GM20431 (cell line): Measurements from ENCODE around the gene SPECC1.
"Not testable (repeated sequence)": the region's sequence is repeated elsewhere in the genome, so short reads cannot be mapped to it uniquely, and the experiment has no call there.

Experiments
- in situ Hi-C: fragments of 300-500 bp; cut with MseI, MboI; formaldehyde crosslinking; loops from one replicate; pipeline ENCODE4 v1.15.0; 2020; ENCODE audit warnings: low sequenced_read_pairs; ENCODE audit not compliant: unreplicated experiment

The SPECC1 gene, protein sequence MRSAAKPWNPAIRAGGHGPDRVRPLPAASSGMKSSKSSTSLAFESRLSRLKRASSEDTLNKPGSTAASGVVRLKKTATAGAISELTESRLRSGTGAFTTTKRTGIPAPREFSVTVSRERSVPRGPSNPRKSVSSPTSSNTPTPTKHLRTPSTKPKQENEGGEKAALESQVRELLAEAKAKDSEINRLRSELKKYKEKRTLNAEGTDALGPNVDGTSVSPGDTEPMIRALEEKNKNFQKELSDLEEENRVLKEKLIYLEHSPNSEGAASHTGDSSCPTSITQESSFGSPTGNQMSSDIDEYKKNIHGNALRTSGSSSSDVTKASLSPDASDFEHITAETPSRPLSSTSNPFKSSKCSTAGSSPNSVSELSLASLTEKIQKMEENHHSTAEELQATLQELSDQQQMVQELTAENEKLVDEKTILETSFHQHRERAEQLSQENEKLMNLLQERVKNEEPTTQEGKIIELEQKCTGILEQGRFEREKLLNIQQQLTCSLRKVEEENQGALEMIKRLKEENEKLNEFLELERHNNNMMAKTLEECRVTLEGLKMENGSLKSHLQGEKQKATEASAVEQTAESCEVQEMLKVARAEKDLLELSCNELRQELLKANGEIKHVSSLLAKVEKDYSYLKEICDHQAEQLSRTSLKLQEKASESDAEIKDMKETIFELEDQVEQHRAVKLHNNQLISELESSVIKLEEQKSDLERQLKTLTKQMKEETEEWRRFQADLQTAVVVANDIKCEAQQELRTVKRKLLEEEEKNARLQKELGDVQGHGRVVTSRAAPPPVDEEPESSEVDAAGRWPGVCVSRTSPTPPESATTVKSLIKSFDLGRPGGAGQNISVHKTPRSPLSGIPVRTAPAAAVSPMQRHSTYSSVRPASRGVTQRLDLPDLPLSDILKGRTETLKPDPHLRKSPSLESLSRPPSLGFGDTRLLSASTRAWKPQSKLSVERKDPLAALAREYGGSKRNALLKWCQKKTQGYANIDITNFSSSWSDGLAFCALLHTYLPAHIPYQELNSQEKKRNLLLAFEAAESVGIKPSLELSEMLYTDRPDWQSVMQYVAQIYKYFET

DNA sequence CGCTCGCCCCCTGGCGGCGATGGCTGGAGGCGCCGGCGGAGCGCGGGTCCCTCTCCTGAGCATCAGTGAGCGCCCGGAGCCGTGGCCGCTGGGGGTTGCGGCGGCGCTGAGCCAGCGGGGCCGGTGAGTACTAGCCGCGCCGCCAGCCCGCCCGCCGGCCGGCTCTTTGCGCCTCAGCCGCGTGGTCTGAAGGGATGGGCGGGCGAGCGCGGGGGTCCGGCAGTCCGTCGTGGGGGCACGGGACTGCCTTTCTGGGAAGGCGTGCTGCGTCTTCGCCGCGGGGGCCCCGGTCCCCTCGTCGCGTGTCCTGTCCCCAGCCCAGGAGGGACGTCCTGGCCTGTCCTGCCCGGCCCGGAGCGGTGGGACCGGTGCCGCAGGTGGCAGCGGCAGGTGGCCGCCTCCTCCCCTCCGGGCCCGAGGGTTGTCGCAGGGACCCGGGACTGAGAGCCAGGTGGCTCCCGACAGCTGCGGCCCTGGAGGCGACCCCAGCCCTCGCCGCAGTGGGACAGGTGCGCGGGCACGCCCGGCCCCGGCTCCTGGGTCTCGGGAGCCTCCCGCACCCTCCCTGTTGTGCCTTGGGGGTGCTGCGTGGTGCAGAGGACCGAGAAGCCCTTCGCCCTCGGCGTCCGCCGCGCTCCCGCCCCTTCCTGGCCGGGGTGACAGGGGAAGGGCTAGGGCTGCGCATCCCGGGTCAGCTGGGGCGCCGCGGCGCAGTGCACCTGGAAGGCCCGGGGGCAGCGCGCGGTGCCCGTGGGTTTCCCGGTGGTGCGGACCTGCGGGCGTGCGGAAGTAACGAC, at the start of gene SPECC1:
Gene SPECC1 (plus strand): TSS at position 58 of the 797 bp plus-strand sequence. CDS start 87,293 bp downstream, outside the sequence.
- in situ Hi-C loops = no loop called here

DNA sequence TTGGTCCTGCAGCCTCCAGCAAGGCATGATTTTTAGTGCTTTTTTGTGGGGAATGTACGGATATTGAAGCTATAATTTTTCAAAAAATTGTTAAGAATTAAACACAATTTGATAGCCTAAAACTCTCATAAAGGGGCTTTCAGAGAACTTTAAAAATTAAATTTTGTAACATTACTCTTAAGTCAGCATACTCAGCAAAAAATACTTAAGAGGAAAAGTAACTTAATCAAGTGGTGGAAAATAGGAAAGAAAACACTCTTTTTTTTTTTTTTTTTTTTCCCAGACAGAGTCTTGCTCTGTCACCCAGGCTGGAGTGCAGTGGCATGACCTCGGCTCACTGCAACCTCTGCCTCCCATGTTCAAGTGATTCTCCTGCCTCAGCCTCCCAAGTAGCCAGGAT, 46.2 kb upstream of the SPECC1 start:
- in situ Hi-C loops = not testable (repeated sequence)

GRCh38 chr17:19973156-19973555, 36.0 kb upstream of the SPECC1 start:
- in situ Hi-C loops = no loop called here

DNA sequence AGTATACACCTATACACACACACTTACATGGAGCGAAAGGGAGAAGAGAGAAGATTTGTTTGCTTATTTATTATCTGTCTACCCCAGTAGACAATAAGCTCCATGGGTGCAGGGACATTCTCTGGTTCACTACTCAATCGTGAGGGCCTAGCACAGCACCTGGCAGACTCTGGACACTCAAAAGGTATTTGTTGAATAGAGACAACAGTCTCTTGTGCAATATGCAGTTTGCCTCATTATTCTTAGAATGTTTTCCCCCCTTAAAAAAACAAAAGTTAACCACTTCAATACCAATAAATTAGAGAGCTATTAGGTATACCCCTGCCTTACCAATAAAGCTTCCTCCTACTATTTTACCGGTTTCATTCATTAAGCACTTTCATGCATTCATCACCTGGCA, 33.6 kb upstream of the SPECC1 start:
- in situ Hi-C loops = loop anchor here (25.0 kb wide), 1 partner anchor 337 kb away; no protein-coding TSS in a partner anchor

DNA sequence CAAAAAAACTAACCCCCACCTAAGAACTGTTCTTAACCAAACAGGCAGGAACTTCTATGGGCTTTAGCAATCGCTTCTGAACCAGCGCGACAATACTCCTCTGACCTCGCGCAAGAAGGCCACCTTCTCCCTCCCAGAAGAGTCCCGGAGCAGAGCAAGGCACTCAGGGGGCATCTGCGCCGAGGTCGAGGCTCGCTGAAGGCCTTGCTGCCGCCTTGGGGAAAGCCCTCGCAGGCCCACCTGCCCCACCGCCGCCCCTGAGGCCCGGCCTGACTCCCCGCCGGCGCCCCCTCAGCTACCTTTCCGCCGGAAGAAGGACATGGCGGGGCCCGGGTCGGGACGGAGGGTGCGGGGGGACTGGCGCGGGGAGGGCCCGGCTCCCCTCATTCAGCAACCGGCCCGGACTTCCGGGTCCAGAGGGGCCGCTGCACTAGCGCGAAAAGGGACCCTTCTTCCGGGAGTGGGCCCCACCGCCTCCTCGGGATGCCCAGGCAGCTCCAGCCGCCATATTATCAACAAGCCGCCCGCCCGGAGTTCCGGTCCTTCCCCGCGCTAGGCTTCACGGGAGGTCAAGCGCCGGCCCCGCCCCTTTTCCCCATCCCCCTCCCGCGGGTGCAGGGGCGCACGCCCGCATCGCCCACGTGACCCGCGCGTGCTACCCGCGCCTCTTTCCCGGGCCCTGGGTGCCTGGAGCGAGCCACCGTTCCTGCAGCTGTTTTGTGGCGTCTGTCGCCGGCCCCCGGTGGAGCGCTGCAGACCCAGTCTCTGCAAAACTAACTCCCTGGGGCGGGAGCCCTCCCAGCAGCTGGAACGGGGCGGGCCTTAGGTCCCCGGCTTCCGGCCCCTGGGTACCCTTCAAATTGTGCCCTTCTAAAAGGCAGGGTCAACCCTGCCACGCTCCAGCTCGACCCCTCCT, 31.6 kb upstream of the SPECC1 start, which contains the start of gene AKAP10:
Gene AKAP10 (minus strand): TSS at position 536 of the 916 bp plus-strand sequence. CDS start 149 bp downstream, at position 387.
- in situ Hi-C loops = loop anchor here (25.0 kb wide), 1 partner anchor 335 kb away; no protein-coding TSS in a partner anchor

GRCh38 chr17:19978209-19978802, 30.9 kb upstream of the SPECC1 start:
- in situ Hi-C loops = loop anchor here (25.0 kb wide), 1 partner anchor 334 kb away; no protein-coding TSS in a partner anchor

DNA sequence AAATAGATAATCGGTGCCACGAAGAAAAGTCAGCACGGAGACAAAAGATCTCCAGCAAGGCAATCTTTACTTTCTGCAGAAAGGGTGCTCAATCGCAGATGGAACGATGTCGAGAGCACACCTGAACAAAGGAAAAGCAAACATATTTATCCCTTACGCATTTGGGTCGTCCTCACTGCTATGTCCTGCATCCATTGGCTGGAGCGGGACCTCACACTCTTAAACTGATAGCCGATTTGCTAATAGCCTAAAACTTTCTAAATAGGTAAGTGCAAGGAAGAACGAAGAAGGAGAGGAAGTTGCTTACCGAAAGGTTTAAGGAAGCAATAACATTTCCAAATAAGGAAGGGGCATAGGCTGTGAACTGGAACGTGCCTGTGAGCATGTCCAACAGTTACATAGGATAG, 30.4 kb upstream of the SPECC1 start:
- in situ Hi-C loops = loop anchor here (25.0 kb wide), 1 partner anchor 333 kb away; no protein-coding TSS in a partner anchor

GRCh38 chr17:19979917-19980770, 29.0 kb upstream of the SPECC1 start:
- in situ Hi-C loops = loop anchor here (25.0 kb wide), 1 partner anchor 332 kb away; no protein-coding TSS in a partner anchor

DNA sequence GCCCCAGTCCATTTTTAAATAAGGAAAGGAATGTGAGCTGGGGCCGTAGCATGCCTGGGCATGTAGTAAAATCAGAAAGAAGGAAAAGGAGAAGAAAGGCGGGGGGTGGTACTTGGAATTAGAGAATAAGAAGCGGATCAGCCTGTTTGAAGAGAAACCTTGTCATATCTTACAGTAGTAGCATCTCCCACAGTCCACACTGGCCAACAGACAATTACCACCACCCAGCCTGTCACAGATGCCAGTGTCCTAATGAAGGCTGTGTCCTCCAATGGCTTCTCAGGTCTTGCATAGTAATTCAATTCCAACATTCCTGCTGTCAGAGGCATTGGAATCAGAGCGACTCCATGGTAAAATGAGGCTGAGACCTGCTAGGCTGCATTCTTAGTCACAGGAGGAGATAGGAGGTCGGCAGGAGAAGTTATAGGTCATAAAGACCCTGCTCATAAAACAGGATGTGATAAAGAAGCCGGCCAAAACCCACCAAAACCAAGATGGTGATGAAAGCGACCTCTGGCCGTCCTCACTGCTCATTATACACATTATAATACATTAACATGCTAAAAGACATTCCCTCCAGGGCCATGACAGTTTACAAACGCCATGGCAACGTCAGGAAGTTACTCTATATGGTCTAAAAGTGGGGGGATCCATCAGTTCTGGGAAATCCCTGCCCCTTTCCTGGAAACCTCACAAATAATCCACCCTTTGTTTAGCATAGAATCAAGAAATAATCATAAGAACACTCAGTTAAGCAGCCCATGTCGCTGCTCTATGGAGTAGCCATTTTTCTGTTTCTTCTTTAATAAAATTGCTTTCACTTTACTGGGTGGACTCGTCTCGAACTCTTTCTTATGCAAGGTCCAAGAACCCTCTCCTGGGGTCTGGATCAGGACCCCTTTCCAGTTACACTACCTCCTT, 22.0 kb upstream of the SPECC1 start:
- in situ Hi-C loops = loop anchor here (25.0 kb wide), 1 partner anchor 325 kb away; no protein-coding TSS in a partner anchor

GRCh38 chr17:19987897-19988296, 21.3 kb upstream of the SPECC1 start:
- in situ Hi-C loops = loop anchor here (25.0 kb wide), 1 partner anchor 324 kb away; no protein-coding TSS in a partner anchor

- in situ Hi-C loops = loop anchor here (10.0 to 25.0 kb wide), 2 partner anchors 123 to 321 kb away; no protein-coding TSS in a partner anchor
Measured at GRCh38 chr17:19991252-19991885, 17.8 kb upstream of the SPECC1 start.

DNA sequence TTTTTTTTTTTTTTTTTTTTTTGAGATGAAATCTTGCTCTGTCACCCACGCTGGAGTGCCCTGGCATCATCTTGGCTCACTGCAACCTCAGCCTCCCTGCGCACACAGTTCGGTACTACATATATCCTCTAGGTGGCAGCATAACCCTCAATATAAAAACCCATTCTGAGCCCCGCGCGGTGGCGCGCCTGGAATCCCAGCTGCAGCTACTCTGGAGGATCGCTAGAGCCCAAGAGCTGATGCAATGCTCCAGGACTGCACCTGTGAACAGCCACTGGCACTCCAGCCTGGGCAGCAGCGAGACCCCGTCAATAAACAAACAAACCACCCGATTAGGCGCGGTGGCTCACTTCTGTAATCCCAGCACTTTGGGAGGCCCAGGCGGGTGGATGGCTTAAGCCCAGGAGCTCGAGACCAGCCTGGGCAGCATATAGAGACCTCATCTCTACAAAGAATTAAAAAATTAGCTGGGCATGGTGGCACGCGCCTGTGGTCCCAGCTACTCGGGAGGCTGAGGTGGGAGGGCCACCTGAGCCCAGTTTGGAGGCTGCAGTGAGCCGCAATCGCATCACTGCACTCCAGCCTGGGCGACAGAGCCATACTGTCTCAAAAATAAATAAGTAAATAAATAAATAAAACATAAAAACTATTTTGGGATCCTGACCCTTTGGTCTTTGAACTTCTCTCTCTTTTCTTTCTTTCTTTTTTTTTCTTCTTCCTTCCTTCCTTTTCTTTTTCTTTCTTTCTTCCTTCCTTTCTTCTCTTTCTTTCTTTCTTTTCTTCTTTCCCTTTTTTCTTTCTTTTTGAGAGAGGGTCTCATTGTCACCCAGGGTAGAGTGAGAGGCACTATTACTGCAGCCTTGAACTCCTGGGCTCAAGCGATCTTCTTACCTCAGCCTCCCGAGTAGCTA, 16.1 kb upstream of the SPECC1 start:
- in situ Hi-C loops = loop anchor here (10.0 to 25.0 kb wide), 2 partner anchors 122 to 319 kb away; no protein-coding TSS in a partner anchor

- in situ Hi-C loops = loop anchor here (10.0 to 25.0 kb wide), 2 partner anchors 119 to 316 kb away; no protein-coding TSS in a partner anchor
Measured at GRCh38 chr17:19996086-19996485, 13.1 kb upstream of the SPECC1 start.

DNA sequence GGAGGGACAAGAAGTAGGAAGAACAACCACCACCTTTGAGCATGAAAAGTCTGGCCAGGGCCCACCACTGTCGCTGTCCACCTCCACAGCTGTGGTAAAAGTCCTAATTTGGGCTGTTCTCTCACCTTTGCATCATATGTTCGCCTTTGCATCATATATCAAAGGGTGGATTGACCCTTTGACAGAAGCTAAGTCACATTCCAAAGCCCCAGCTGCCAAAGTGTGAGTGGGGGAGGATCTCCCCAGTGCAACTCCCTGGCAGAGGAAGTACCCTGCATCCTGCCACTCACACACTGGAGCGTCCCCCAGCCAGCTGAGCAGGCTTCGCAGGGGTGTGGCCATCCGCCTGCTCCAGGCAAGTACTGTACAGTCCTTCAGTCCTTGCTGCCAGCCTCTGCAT, 12.7 kb upstream of the SPECC1 start:
- in situ Hi-C loops = loop anchor here (10.0 to 25.0 kb wide), 2 partner anchors 118 to 316 kb away; no protein-coding TSS in a partner anchor
